GM12864 (cell line): ENCODE results near the gene ANKRD17.

ENCODE experiments used
- DNase-seq: peaks from one replicate; pipeline ENCODE4 v3.0.0-alpha.2; 2011; ENCODE audit warnings: low read depth
- H3K4me3 ChIP-seq: 2 replicates; pipeline ENCODE4 v1.5.1; 2011; ENCODE audit warnings: mild to moderate bottlenecking, low read depth, low read length, control low read depth
- TF ChIP-seq, protein P1 (sequence below): IDR thresholded peaks from 2 replicates; pipeline ENCODE4 v1.5.1; 2011; ENCODE audit warnings: low read depth, mild to moderate bottlenecking, moderate library complexity, low read length, control low read depth, inconsistent platforms; ENCODE audit errors: missing control alignments

ANKRD17 gene

DNA sequence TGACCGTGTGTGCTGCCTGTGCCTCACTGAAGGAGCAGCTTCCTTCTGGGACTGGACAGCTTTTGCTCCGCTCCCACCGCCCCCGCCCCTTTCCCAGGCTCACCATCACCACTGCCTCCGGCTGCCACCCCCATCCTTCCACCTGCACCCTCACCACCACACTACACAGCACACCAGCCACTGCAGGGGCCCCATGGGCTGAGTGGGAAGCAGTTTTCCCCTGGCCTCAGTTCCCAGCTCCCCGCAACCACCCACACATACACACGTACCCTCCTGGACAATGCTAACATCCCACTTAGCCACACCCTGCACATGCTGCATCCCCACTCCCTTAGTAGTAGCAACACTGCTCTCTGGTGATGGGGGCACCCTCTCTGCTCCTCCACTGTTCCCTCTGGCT is 159.5 kb downstream of the ANKRD17 start:
- DNase-seq, result no peak
- H3K4me3 ChIP-seq, result no peak overlapping the region
- TF ChIP-seq, protein P1, sequence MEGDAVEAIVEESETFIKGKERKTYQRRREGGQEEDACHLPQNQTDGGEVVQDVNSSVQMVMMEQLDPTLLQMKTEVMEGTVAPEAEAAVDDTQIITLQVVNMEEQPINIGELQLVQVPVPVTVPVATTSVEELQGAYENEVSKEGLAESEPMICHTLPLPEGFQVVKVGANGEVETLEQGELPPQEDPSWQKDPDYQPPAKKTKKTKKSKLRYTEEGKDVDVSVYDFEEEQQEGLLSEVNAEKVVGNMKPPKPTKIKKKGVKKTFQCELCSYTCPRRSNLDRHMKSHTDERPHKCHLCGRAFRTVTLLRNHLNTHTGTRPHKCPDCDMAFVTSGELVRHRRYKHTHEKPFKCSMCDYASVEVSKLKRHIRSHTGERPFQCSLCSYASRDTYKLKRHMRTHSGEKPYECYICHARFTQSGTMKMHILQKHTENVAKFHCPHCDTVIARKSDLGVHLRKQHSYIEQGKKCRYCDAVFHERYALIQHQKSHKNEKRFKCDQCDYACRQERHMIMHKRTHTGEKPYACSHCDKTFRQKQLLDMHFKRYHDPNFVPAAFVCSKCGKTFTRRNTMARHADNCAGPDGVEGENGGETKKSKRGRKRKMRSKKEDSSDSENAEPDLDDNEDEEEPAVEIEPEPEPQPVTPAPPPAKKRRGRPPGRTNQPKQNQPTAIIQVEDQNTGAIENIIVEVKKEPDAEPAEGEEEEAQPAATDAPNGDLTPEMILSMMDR, result no peak

DNA sequence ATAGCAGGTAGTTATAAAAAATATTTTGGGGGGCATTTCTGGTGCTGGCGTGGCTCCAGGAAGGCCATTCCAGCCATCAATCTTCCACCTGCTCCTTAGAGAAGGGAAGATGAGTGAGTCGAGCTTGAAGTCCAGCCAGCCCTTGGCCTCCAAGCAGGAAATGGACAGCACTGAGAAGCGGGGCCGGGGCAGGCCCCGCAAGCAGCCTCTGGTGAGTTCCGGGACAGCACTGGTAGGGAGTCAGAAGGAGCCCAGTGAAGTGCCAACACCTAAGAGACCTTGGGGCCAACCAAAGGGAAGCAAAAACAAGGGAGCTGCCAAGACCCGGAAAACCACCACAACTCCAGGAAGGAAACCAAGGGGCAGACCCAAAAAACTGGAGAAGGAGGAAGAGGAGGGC is 159.9 kb downstream of the ANKRD17 start:
- no peak overlapping the region for H3K4me3 ChIP-seq
- TF ChIP-seq, protein P1, result no peak
- no peak for DNase-seq

DNA sequence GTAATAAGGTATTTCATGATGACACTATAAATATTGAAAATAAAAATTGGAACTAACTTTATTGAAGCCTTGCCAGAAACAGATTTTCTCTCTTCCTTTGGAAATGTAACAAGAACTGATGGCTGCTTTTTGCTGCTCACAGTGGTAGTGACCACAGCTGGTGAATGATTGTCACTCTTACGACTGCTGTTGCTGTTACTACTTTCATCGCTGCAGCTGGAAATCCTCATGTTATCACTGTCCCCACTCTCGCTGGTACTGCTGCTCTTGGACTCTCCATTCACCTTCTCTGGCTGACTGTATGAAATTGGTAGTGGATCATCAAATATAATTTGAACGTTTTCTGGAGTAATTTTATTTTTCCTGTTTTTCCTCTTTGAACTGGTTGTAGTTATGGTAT is 160.6 kb downstream of the ANKRD17 start:
- H3K4me3 ChIP-seq, result no peak overlapping the region
- TF ChIP-seq, protein P1, result no peak
- DNase-seq, result no peak

DNA sequence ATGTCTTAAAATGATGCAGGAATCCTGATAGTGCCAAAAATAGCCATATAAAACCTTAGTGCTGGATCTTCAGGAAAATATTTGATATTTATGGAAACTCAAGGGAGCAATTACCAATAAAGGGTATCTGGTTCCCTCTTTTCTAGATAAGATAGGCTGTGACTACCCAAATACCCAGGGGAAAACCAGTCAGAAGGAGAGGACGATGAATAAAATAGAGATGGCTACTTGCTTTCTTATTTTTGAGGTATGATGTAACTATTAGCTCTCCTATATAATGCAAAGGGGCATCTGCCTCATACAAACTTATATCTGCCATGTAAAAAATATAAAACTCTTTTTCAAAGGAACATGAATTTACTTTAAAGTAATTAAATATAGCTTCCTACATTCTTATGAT is 165.7 kb downstream of the ANKRD17 start:
- no peak overlapping the region for H3K4me3 ChIP-seq
- TF ChIP-seq, protein P1, result no peak
- DNase-seq, result no peak

DNA sequence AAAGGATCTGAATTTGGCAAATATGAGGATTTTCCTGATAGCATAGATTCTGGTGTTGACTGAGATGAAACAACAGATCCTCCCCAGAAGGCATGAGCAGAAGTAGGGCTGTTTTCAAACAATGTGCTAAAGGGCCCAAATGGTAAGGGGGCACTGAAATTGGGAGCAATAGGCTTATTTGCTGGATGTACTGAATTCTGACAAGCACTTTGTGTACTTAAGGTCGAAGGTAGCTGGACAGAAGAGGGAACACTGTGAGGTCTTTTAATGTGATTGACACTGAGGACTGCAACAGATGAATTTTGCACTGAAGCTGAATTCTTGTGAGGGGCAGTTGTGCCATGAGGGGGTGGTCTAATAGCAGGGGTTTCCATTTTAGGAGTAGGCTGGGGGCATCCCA is 167.9 kb downstream of the ANKRD17 start:
- TF ChIP-seq, protein P1, result no peak
- H3K4me3 ChIP-seq, result no peak overlapping the region
- DNase-seq, result no peak

DNA sequence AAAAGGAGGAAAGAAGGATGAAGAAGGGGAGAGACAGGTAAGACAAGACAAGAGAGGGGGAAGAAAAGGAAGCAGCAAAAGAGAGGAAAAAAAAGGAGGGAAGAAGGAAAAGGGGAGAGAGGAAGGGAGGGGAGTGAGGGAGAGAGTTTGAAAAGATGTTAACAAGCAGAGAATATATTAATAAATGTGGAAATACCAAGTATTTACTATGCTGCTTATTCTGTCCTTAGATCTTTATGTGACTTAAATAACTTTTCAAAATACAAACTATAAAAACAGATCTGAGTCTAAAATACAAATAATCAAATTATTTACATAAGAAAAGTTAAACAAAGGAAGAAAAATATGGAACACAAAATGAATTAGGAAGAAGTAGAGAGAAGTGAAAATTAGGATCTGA is 170.7 kb downstream of the ANKRD17 start:
- TF ChIP-seq, protein P1, result no peak
- H3K4me3 ChIP-seq, result no peak overlapping the region
- DNase-seq, result no peak

DNA sequence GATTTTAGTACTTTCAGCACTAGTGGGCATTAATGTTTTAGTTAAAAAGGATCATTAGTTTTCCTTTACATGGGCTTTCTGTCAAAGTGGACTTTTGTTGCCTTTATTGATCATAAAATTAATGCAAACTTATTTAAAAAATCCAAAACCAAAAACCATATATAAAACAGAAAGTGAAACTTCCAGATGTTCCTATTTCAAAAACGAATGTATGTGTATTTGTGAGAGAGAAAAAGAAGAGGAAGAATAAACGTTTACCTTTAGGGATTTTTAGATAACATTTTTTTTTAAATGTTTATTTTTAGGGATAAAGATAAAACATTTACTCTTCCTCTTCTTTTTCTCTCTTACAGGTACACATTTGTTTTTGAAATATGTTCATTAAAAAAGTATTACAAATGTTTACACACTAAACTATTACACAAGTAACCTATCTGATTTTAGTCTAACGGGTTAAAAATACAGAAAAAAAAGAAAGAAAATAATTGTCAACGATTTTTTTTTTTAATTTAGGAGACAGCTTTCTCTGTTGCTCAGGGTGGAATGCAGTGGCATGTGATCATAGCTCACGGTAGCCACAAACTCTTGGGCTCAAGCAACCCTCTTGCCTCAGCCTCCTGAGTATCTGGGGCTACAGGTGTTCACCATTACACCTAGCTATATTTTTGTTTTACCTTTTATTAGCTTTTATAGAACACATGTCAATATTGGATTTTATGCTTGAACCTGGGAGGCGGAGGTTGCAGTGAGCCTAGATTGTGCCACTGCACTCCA is 172.3 kb downstream of the ANKRD17 start:
- TF ChIP-seq, protein P1, result no peak
- H3K4me3 ChIP-seq, result no peak overlapping the region
- DNase-seq, result no peak
